ENCODE data around the gene SUPT6H.

SUPT6H gene

DNA sequence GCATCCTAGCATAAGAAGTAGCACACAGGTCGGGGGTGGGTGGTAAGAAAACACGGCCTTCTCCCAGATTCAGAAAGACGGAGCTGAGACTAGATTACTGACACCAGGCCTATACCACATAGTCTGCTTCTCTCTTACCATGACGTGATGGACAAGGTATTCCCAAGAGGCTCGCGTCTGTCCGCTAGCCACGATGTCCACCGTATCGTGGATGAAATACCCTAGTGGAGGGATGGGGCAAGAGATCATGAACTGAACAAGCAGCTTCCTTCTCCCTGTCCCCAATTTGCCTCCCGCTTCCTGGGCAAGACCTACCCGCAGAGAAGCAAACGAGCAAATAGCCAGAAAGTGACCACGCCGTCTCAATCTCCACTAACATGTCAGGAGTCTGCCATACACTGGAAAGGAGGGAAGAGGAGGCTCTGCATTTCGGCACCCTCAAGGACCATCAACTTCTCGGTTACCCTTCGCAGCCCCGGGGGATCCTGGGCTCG is 63.2 kb downstream of the SUPT6H start:
- DNase-seq, result no peak
- TF ChIP-seq CTCF (IDR thresholded peaks at IDR 0.05), result no peak
- Mint-ChIP-seq H3K27ac (peak overlapping the region; percentile 86), H3K9me3 (no peaks in the 10 kb centered on the region), H3K36me3 (ENCODE audit: low read depth) (peaks cover 38% of the 10 kb centered on the region), H3K4me1 (peaks cover 74% of the 10 kb centered on the region), H3K4me3 (peak overlapping the region; percentile 84), H3K27me3 (ENCODE audit: low read depth, poor library complexity) (peaks cover under 1% of the 10 kb centered on the region)

DNA sequence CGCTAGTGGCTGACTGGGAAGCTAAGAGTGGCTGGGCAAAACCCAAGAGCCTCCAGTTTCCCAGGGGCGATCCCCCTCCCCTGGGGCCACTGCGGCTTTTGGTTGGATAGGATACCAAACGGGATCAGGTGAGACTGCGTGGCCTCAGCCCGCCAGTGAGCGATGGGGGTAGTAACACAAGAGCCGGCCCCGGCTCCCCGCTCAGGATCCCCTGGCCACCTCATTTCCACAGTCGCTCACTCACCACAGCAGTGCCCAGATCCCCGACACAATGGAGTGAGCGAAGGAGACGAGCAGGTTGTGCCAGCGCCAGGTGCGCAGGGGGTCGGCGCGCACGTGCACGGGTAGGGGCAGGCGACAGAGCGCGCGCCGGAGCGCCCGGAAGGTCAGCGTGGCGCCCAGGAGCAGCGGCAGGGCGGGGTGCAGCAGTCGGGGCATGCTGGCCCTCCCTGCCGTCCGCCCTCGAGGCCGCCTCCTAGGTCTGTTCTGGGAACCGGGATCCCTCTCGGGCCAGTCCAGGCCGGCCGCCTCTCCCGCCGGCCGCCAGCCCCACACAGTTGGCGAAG is 63.7 kb downstream of the SUPT6H start:
- Mint-ChIP-seq H3K27ac (peak overlapping the region; percentile 86), H3K27me3 (ENCODE audit: low read depth, poor library complexity) (no peaks in the 10 kb centered on the region), H3K36me3 (ENCODE audit: low read depth) (peaks cover 32% of the 10 kb centered on the region), H3K4me1 (peaks cover 69% of the 10 kb centered on the region), H3K4me3 (peak overlapping the region; percentile 84), H3K9me3 (no peaks in the 10 kb centered on the region)
- DNase-seq, result no peak
- no peak for TF ChIP-seq CTCF (IDR thresholded peaks at IDR 0.05)

- TF ChIP-seq CTCF (IDR thresholded peaks at IDR 0.05), result no peak
- H3K27me3 Mint-ChIP-seq (ENCODE audit: low read depth, poor library complexity), result no peaks in the 10 kb centered on the region
- H3K36me3 Mint-ChIP-seq (ENCODE audit: low read depth), result peaks cover 27% of the 10 kb centered on the region
- H3K9me3 Mint-ChIP-seq, result no peaks in the 10 kb centered on the region
- peak; percentile 80 for DNase-seq
- H3K27ac Mint-ChIP-seq, result peak within 1 kb of the TSS; percentile 96
- peak within 1 kb of the TSS; percentile 92 for H3K4me3 Mint-ChIP-seq
- peaks cover 64% of the 10 kb centered on the region for H3K4me1 Mint-ChIP-seq
Measured at GRCh38 chr17:28726226-28726626, 64.2 kb downstream of the SUPT6H start, which contains the start of gene TLCD1. TLCD1 (minus strand) TSS chr17:28726233; CDS start chr17:28726097, 136 bp downstream.

- H3K27ac Mint-ChIP-seq, result peak overlapping the region; percentile 96
- peak; percentile 98 for TF ChIP-seq CTCF (IDR thresholded peaks at IDR 0.05)
- no peaks in the 10 kb centered on the region for H3K9me3 Mint-ChIP-seq
Measured at GRCh38 chr17:28726627-28727491, 64.9 kb downstream of the SUPT6H start.

GRCh38 chr17:28728364-28729200 is 66.6 kb downstream of the SUPT6H start, which contains the start of gene NEK8:
NEK8 (plus strand) TSS chr17:28728788; CDS start chr17:28728814, 26 bp downstream.
- H3K4me1 Mint-ChIP-seq, result peaks cover 40% of the 10 kb centered on the region
- no peaks in the 10 kb centered on the region for H3K9me3 Mint-ChIP-seq
- peak within 1 kb of the TSS; percentile 96 for H3K27ac Mint-ChIP-seq
- H3K27me3 Mint-ChIP-seq (ENCODE audit: low read depth, poor library complexity), result no peaks in the 10 kb centered on the region
- DNase-seq, result peak; percentile 97
- H3K4me3 Mint-ChIP-seq, result peak within 1 kb of the TSS; percentile 92
- H3K36me3 Mint-ChIP-seq (ENCODE audit: low read depth), result peaks cover 11% of the 10 kb centered on the region
- no peak for TF ChIP-seq CTCF (IDR thresholded peaks at IDR 0.05)

More at GRCh38 chr17:28726627-28727491, 64.9 kb downstream of the SUPT6H start:
- H3K4me3 Mint-ChIP-seq, result peak overlapping the region; percentile 92
- DNase-seq, result peak; percentile 97
- peaks cover 23% of the 10 kb centered on the region for H3K36me3 Mint-ChIP-seq (ENCODE audit: low read depth)
- H3K27me3 Mint-ChIP-seq (ENCODE audit: low read depth, poor library complexity), result no peaks in the 10 kb centered on the region
- peaks cover 57% of the 10 kb centered on the region for H3K4me1 Mint-ChIP-seq

All from nephron progenitor cell (in vitro differentiated cells).